Panc1 (cell line): ENCODE measurements around the gene HK1. TPM values are rescaled to one million over a fixed set of nuclear protein-coding genes. Genes with fewer than 3 reads are reported as not detected.

Source experiments
- ATAC-seq: fragments of 200-7000 bp; cut with Tn5 transposase; 2 replicates; pipeline ENCODE4 v1.9.1; 2020; ENCODE audit warnings: mild to moderate bottlenecking, moderate library complexity
- BruUV-seq: library from RNA; stranded (reverse); fragments of 400-500 nt; replicated peaks from 2 replicates; lab custom pipeline; 2021; lab: Mats Ljungman, UMichigan
- CTCF ChIA-PET: fragments of 300-600 bp; sonication (Branson Sonifier 250); formaldehyde crosslinking; loops from one replicate; lab custom pipeline; 2022; ENCODE audit warnings: antibody characterized with exemption; lab: Charles Lee
- POLR2A ChIA-PET: fragments of 300-600 bp; sonication (Branson Sonifier 250); formaldehyde crosslinking; loops from one replicate; lab custom pipeline; 2022; ENCODE audit warnings: antibody characterized with exemption; lab: Charles Lee
- DNase-seq: peaks from one replicate; pipeline ENCODE4 v3.0.0-alpha.2; 2010; ENCODE audit warnings: low read depth, low spot score
- H3K27ac ChIP-seq: 2 replicates; pipeline ENCODE4 v1.5.1; 2011; ENCODE audit warnings: mild to moderate bottlenecking, low read length, inconsistent platforms
- H3K27me3 ChIP-seq: fragments of 200-500 bp; sonication (Bioruptor generic); 2 replicates; pipeline ENCODE4 v1.6.0; 2014; ENCODE audit warnings: low read length, inconsistent platforms; ENCODE audit not compliant: control insufficient read depth, insufficient read depth
- H3K36me3 ChIP-seq: fragments of 200-500 bp; sonication (Bioruptor generic); 2 replicates; pipeline ENCODE4 v1.5.1; 2014; ENCODE audit warnings: inconsistent platforms, mild to moderate bottlenecking, low read length, moderate library complexity; ENCODE audit not compliant: control insufficient read depth, insufficient read depth
- H3K4me1 ChIP-seq: 2 replicates; pipeline ENCODE4 v1.5.1; 2011; ENCODE audit warnings: inconsistent platforms, mild to moderate bottlenecking, low read length, moderate library complexity; ENCODE audit not compliant: control insufficient read depth, insufficient read depth
- H3K4me3 ChIP-seq, 2 experiments: 2 replicates each; pipeline ENCODE4 v1.5.1; 2011 to 2012; ENCODE audit warnings: low read depth in 2 of 2, low read length in 2 of 2, mild to moderate bottlenecking in 2 of 2, inconsistent platforms in 1 of 2, moderate library complexity in 1 of 2
- H3K9me3 ChIP-seq: fragments of 200-500 bp; sonication (Bioruptor generic); 2 replicates; pipeline ENCODE4 v1.5.1; 2014; ENCODE audit warnings: low read depth, mild to moderate bottlenecking, inconsistent platforms, low read length, moderate library complexity; ENCODE audit not compliant: control insufficient read depth, insufficient read depth
- POLR2AphosphoS5 ChIP-seq: IDR thresholded peaks from 2 replicates; pipeline ENCODE4 v1.6.1; 2012; ENCODE audit warnings: mild to moderate bottlenecking, low read depth, low read length, moderate library complexity
- SIN3A ChIP-seq: IDR thresholded peaks from 2 replicates; pipeline ENCODE4 v1.6.1; 2012; ENCODE audit warnings: low read depth, mild to moderate bottlenecking, low read length, moderate library complexity, borderline replicate concordance; ENCODE audit not compliant: insufficient read depth
- TCF7L2 ChIP-seq: IDR thresholded peaks from 2 replicates; pipeline ENCODE4 v1.6.1; 2011; ENCODE audit warnings: mild to moderate bottlenecking, low read depth, low read length, inconsistent platforms
- in situ Hi-C: cut with HindIII; loops from 2 replicates; pipeline ENCODE4 v1.10.0; 2016; ENCODE audit warnings: low sequenced_read_pairs, low pct_unique_long_range_greater_than_20kb
- intact Hi-C: fragments of 100-400 bp; cut with micrococcal nuclease; formaldehyde crosslinking; loops from one replicate; pipeline ENCODE4 v1.10.0; 2022; ENCODE audit not compliant: unreplicated experiment
- total RNA-seq: library from RNA; stranded (reverse); gene quantifications from one replicate; pipeline ENCODE4 v1.2.1, GENCODE V29; 2021; ENCODE audit not compliant: unreplicated experiment
- TF ChIP-seq, protein P1 (sequence below), 2 experiments: IDR thresholded peaks; 2 replicates each; pipeline ENCODE4 v1.6.1; 2011 to 2012; ENCODE audit warnings: low read depth in 2 of 2, control low read depth in 1 of 2, low read length in 1 of 2, mild to moderate bottlenecking in 1 of 2, moderate library complexity in 1 of 2; ENCODE audit not compliant: insufficient read depth in 1 of 2
- TF ChIP-seq, protein P2 (sequence below): fragments of 450-650 bp; IDR thresholded peaks from 2 replicates; pipeline ENCODE4 v1.5.1; 2017; ENCODE audit warnings: mild to moderate bottlenecking

The HK1 gene
- total RNA-seq, 1 experiment from 2014 or later, result 74.4 TPM

DNA sequence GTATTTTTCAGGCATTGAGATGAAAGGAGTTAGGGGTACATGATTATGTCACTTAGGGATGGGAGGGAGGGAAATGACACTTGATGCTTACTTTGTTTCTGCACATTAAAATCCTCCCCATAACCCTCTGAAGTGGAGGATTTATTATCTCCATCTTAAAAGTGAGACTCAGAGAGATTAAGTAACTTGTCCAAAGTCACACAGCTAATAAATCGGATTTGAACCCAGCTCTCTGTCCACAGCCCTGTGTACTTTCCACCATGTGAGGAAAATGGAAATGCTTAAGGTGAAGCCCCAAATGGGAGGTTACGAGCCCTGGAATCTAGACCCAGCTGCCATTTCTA is 58.6 kb downstream of the HK1 start:
- H3K36me3 ChIP-seq, result no peaks in the 10 kb centered on the region
- no TSS peak for BruUV-seq
- in situ Hi-C loops, result no loop called here
- intact Hi-C loops, result no loop called here
- CTCF ChIA-PET, result no interaction called here
- no peak for TF ChIP-seq TCF7L2
- TF ChIP-seq, protein P1, sequence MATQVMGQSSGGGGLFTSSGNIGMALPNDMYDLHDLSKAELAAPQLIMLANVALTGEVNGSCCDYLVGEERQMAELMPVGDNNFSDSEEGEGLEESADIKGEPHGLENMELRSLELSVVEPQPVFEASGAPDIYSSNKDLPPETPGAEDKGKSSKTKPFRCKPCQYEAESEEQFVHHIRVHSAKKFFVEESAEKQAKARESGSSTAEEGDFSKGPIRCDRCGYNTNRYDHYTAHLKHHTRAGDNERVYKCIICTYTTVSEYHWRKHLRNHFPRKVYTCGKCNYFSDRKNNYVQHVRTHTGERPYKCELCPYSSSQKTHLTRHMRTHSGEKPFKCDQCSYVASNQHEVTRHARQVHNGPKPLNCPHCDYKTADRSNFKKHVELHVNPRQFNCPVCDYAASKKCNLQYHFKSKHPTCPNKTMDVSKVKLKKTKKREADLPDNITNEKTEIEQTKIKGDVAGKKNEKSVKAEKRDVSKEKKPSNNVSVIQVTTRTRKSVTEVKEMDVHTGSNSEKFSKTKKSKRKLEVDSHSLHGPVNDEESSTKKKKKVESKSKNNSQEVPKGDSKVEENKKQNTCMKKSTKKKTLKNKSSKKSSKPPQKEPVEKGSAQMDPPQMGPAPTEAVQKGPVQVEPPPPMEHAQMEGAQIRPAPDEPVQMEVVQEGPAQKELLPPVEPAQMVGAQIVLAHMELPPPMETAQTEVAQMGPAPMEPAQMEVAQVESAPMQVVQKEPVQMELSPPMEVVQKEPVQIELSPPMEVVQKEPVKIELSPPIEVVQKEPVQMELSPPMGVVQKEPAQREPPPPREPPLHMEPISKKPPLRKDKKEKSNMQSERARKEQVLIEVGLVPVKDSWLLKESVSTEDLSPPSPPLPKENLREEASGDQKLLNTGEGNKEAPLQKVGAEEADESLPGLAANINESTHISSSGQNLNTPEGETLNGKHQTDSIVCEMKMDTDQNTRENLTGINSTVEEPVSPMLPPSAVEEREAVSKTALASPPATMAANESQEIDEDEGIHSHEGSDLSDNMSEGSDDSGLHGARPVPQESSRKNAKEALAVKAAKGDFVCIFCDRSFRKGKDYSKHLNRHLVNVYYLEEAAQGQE (IDR thresholded peaks at IDR 0.05; ENCODE audit: insufficient read depth in 1 of 2, low read depth in 2 of 2, low read length in 1 of 2), result no peak
- TF ChIP-seq POLR2AphosphoS5, result no peak
- no peak for TF ChIP-seq SIN3A
- TF ChIP-seq, protein P2, sequence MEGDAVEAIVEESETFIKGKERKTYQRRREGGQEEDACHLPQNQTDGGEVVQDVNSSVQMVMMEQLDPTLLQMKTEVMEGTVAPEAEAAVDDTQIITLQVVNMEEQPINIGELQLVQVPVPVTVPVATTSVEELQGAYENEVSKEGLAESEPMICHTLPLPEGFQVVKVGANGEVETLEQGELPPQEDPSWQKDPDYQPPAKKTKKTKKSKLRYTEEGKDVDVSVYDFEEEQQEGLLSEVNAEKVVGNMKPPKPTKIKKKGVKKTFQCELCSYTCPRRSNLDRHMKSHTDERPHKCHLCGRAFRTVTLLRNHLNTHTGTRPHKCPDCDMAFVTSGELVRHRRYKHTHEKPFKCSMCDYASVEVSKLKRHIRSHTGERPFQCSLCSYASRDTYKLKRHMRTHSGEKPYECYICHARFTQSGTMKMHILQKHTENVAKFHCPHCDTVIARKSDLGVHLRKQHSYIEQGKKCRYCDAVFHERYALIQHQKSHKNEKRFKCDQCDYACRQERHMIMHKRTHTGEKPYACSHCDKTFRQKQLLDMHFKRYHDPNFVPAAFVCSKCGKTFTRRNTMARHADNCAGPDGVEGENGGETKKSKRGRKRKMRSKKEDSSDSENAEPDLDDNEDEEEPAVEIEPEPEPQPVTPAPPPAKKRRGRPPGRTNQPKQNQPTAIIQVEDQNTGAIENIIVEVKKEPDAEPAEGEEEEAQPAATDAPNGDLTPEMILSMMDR, result no peak
- DNase-seq (no peak), ATAC-seq (no peak)
- no peaks in the 10 kb centered on the region for H3K9me3 ChIP-seq
- H3K4me1 ChIP-seq, result peaks cover 11% of the 10 kb centered on the region; the same call in 1 of the 2 replicates
- H3K4me3 ChIP-seq, result no peak overlapping the region
- POLR2A ChIA-PET, result no interaction called here
- no peak overlapping the region for H3K27ac ChIP-seq
- H3K27me3 ChIP-seq, result no peaks in the 10 kb centered on the region

DNA sequence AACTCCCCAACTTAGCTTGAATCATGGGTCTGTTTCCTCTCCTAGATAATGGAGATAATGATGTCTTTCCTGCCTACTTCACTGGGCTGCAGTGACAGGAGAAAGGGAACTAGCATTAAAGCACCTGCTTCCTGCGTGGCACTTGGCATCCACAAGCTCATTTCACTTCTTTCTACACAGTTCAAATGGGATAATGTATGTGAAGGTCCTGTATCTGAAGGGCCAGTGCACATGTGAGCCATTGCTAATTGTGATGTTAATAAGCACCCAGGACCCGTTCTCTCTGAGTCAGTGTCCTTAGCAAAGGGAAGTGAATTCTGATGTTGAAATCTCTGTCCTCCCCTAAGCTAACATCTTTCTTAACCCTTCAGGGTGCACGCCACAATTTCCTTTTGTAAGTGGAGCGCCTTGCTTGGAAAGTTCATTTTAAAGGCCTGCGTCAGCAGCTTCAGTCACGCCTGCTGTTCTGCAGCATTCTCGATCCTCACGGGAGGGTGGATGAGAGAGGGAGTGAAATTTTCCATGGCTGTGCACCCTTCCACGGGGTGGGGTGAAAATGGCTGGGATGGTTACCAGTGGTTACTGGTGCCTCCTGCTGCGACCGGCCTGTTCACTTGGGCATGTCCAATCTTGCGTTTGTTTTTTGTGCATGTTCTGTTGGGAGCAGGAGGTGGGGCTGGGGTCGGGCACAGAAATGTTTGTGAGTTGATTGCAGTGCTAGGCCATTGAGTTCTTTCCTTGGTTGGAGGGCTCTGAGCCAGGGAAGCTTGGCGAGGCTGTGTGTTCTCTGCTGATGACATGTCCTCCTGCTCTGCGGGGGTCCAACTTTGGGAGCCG is 59.2 kb downstream of the HK1 start:
- intact Hi-C loops, result no loop called here
- ChIA-PET POLR2A (no interaction called here), CTCF (no interaction called here)
- TF ChIP-seq TCF7L2 (no peak), POLR2AphosphoS5 (no peak), SIN3A (no peak)
- TF ChIP-seq, protein P1 (IDR thresholded peaks at IDR 0.05; ENCODE audit: insufficient read depth in 1 of 2, low read depth in 2 of 2, low read length in 1 of 2), result no peak
- TF ChIP-seq, protein P2, result no peak
- ATAC-seq (no peak), DNase-seq (no peak)
- no peak overlapping the region for H3K4me3 ChIP-seq
- in situ Hi-C loops, result no loop called here
- BruUV-seq, result no TSS peak
- H3K9me3 ChIP-seq, result no peaks in the 10 kb centered on the region
- peaks cover 11% of the 10 kb centered on the region; the same call in 1 of the 2 replicates for H3K4me1 ChIP-seq
- no peaks in the 10 kb centered on the region for H3K36me3 ChIP-seq
- H3K27ac ChIP-seq, result no peak overlapping the region
- H3K27me3 ChIP-seq, result no peaks in the 10 kb centered on the region
